NAMALWA (cell line): ENCODE measurements around the gene ITGBL1.

Source experiments
- DNase-seq: peaks from one replicate; pipeline ENCODE4 v3.0.0-alpha.2; 2015; ENCODE audit warnings: low spot score

The ITGBL1 gene

DNA sequence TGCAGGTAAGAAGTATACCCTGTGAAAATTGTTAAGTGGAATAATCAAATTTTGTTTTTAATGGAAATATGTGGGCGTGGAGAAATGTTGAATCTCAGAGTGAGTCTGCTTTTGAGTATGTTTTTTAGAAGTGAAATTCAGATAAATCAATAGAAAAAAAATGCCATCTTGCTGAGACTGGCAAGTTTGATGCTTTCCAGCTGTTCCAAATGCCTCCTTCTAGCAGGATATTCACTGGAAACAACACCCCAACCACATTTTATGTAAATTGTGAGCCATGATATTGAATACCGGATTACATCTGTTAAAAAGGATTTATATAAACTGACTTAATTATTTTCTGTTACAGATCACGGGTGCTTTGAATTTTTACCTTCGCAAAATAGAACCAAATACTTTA is 115.4 kb downstream of the ITGBL1 start:
- no peak for DNase-seq

DNA sequence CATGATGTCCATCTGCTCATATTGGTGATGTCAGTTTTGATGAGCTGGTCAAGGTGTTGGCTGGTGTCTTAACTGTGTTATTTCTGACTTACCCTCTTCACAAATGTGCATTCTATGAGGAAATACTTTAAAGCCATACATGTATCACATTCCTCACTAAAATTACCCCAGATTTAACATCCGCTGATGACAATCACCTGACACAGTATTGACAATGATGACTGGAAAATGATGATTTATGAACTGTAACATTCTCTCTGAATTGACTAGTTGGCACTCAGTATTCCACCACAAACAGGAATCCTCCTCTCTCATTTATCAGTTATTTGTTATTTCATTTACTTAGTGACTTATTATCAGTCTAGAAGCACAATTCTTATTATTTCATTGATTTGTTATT is 117.3 kb downstream of the ITGBL1 start:
- no peak for DNase-seq

DNA sequence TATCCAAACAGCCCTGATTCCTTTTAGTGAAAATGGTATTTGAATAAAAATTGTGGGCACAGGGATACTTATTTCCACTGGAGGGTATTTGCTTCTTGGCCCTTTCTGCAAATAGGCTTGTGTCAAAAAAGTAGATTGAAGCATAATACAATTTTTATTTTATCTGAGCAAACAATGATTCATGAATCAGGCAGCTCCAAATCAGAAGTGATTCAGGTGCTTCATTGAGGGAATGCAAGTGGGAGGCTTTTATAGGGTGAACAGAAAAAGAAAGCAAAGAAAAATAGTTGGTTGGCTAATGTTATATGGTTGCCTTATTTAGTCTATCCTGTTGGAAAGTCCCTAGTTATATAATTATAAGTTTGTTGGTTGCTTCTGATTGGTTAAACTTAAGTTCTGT is 117.9 kb downstream of the ITGBL1 start:
- no peak for DNase-seq

DNA sequence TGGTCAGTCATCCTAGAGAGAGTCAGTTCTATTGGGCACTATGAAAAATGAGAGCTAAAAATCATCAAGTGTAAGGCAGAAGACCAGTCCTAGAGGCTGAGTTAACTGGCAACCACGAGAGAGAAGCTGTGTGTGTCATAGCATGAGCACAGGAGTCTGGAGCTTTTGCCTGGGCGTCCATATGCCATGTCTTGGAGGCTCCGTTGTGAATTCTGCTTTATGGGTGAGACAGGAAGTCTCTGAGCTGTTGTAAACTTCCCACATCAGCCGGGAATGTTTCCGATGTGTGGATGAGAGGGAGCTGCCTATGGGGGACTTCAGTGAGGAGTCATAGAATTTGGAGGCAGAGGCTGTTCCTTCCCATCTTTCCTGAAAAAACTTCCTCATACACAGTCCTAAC is 120.0 kb downstream of the ITGBL1 start:
- no peak for DNase-seq

DNA sequence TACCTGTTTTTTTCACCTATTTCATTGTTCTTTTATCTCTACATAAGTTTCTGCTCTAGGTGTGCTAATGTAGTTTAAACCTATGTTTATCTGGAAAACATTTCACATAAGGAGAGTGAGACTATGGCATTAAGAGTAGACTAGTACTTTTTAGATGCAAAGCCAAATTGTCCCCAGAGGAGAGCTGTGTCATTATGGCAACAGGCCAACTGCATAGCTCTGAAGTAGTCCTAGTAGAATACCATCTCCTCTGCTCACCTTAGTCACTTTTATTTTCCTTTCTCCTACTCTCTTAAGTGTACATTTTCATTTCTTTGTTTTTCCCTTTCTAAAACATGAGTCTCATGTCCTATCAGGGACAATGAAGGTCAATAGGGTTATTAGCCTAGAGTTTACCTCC is 123.1 kb downstream of the ITGBL1 start:
- DNase-seq, result no peak

DNA sequence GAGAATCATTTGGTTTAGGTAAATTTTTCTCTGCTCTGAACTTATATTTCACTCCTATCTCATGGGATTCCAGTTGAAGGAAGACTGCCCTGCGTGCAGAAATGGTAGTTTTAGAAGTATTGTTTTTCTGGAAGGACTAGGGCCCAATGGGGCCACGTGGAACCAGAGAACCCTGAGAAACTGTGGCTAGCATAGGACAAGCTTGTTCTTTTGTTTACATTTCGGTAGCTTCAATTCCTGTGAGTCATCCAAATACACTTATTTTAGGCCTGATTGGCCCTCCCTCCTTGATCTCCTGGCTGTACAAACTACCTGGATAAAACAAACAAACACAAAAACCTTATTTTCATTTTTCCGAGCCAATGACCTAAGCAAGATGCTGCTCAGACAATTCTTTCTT is 124.0 kb downstream of the ITGBL1 start:
- no peak for DNase-seq

DNA sequence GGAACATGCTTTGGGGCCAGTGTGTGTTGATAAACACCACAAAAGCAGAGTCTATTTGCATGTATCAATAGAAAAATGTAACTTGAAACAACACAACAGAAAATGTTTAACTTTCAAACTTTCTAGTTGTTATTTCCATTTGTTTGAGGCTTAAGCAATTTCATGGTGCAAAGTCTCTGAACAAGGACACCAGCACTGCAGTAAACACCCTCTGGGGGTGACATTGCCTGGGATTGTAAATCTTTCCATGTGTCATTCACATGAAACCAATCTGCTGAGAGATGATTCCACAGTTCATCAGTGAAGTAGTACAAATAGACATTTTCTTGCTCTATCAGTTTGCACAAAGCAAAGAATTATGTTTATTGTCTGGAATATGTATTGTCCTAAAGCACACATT is 124.5 kb downstream of the ITGBL1 start:
- no peak for DNase-seq

DNA sequence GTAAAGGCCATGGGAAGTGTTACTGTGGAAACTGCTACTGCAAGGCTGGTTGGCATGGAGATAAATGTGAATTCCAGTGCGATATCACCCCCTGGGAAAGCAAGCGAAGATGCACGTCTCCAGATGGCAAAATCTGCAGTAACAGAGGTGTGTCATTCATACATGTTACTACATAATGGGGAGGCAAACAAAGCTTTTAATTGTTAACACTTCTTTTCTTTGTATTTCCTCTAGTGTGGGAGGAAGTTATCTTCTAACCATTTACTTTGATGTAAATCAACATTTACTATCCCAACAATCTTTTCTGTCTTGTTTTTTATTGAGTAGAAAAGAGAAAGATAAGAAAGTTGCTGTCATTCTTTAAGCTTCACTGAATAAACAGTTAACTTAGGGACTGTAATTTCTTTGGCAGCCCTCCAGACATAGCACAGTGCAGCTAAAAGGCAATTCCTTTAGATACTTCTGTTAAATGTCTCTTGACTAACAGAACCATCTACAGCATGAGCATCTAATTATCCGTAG is 126.9 kb downstream of the ITGBL1 start:
- DNase-seq, result no peak

DNA sequence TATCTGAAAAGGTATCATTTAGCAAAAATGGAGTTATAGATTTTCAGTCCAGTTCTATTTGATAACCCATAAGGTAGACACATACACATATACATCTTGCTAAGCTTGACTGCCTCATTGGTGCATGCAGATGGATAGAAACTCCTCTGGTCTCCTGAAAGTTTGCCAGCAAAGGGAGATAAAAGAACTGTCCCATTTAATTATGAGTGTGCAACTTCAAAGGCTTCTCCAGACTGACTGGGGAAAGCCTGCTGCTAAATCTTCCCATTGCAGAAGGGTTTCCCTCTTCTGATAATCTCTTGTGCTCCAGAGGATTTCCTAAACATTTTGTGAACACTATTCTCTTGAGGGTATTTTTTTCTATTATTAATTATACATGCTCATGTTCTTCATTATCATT is 131.9 kb downstream of the ITGBL1 start:
- no peak for DNase-seq

DNA sequence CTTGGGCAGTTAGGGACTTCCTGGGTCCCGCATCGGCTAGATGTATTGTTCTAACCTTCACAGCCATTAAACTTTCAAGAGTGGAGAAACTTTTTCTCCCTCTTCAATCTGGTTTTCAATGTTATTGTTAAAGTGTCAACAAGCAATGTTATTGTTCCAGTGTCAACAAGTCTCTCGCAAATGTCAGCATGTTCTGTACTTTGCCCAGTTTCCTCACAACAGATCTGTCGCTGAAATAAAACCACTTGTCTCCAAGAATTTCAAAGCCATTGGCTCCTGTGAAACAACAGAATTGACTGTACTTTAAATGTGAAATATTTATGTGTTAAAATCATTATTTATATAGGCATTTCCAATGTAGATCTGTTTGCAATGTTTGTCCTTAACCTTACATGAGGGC is 138.0 kb downstream of the ITGBL1 start:
- no peak for DNase-seq

DNA sequence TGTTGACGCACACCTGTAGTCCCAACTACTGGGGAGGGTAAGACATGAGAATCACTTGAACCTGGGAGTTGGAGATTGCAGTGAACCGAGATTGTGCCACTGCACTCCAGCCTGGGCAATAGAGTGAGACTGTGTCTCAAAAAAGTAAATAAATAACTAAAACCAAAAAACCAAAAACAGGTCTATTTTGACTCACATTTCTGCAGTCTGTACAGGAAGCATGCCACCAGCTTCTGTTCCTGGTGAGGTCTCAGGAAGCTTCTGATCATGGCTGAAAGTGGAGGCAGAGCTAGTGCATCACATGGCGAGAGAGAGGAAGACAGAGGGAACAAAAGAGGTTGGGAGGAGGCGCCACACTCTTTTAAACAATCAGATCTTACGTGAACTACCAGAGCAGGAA is 142.5 kb downstream of the ITGBL1 start:
- no peak for DNase-seq

DNA sequence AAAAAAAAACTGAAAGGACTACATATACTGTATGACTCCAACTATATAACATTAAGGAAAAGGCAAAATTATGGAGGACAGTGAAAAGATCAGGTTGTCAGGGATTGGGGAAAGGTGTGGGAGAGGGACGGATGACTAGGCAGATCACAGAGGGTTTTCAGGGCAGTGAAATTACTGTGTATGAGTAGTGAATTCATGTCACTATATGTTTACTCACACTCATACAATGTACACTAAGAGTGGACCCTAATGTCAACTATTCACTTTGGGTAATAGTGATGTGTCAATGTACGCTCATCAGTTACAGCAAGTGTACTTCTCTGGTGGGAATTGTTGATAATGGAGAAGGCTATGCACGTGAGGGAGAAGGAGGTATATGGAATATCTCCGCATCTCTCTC is 144.3 kb downstream of the ITGBL1 start:
- DNase-seq, result no peak

DNA sequence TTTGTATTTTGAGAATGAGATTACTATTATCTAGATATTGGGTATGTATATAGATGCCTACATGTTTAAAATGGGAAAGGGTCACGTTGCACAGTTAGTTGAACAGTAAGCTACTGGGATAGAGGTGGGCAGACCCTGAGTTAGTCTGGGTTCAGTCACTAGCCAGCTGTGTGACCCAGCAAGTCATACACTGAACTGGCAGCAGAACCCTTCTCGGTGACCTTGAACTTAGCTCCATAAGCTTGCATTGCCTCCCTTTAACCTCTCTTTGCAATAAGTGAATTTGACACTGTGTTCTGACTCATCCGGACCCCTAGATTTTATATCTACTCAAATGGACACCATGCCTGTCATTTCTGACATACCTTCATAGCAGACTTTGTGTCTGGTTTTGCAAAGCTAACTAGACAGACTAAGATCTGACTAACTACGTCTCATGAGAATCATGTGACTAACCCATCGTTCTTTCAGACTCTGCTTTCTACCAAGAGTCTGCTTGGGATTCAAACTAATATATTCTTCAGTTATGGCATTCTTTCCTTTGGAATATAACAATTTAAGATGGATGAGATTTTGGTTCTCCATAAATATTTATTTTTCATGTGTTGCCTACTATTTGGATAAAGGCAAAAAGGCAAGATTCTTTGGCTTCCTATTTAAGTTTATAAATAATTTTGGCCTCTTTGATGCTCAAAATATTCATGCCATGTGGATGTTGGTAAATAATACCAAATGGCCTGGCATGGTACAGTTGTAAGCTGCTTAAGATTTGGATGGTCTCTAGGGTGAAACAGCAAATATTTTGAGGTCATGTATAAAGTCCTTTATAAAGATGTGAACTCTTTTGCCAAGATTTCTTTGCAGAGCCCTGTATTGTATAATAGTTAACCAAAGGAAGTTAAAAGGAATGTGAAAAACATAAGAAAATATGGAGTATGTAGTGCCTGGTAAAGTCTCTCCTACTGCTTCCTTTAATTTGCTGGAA is 159.3 kb downstream of the ITGBL1 start:
- DNase-seq, result no peak

DNA sequence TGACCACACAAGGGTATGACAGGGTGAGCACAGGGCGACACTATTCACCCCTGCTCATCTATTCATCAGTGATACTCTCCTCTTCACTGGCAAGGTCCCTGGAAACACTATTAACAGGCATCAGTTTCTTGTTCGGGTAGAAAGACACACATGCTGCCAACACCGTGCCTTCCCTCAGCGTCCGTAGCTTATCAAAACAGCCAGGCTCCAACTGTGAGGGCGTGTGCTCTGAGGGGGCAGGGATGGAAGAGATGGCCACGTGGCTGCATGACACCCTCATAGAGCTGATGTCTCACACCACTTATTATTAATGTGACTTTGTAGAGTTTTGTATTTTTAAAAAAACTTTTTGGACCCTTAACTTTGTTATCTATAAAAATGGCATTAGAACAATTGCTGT is 160.3 kb downstream of the ITGBL1 start:
- no peak for DNase-seq

DNA sequence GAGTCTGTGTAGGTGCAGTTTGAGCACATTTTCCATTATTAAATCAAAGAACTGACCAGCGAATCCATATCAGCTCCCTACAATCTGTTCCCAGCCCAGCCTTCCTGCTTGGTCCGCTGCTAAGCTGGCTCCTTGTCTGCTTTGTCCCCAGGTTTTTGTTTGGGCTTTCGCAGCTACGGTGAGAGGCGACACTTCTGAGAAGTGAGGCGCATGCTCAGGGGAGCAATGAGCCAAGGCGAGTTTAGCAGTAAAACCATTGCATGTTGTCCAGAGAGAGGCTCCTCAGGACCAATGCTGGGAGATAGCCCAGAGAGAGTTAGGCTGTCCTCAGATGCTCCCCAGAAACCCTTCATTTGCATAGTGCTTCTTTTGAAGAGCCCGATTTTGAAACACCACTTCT is 162.0 kb downstream of the ITGBL1 start:
- no peak for DNase-seq

DNA sequence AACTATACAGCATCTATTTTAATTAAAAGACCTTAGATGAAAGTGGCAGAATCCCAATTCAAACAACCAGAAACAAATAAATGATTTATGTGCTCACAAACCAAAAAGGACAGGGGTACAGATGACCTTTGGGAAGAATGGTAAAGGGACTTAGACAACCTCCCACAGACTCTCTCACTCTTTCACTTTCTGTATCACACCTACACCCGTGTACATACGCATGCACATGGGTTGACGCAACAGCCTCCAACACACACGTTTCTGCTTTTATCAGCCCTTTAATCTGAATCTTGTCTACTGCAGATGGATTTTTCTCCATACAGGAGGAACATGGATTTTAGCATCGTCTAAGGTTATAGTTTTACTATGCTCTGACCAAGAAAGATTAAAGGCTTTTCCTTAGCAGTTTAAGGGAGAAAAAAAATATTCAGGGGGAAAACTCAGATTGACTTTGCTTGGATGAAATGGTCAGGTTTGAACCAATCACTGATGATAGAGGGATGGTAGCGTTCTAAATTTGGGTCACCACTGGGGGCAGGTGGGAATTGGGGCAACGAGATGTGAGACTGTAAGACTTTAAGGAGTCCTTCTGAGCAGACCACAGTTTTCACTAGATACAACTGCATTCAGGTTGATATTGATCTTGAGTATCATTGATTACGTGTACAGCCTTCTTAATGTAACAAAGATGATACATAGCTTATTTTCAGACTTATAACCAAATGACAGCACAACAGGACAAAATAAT is 166.1 kb downstream of the ITGBL1 start:
- no peak for DNase-seq

DNA sequence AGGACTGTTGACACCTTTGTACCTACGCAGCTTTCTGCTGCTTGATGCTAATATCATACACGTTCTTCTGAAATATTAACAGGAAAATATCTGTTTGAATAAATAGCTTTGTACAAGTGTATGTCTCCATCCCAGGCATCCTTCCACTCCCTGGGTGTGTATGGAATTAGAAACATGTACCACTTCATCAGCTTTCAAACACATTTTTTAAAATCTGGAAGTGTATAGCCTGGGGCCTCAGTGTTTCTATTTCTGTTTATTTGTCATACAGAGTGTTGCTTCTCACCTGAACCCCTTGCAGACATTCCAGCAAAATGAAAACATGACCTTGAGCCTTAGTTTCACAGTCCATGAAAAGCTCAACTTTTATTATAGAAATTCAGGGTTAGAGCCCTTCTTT is 168.6 kb downstream of the ITGBL1 start:
- no peak for DNase-seq

DNA sequence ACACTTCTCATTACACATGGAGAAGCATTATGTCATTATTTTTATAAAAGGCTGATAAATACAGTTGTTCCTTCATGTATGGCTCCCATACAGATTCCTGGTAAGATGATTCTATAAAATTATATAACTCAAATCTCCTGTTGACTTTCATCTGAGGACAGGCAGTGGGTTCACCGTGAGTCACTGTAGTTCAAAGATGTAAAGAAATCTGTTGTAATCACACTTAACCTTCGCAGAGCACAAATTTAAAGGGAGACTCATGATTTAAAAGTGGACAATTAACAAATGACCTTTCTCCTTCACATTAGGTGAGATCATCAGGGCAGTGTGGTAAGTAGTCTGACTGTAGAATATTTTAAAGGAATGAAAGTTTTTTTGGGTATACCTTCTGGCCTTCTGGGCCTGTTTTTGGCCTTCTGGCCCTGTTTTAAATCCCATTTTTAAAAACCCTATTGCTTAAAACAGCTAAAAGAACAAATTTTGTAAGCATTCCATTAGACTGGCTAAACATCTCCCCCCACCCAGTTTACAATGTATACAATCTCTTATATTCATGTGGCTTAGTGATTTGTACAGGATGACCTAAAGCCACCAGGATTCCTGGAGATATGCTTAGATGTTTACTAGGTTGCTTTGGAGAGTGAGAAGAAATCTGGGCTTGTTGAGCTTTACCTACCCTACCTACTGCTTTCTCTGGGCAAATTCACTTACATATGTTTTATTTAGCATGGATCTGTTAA is 171.2 kb downstream of the ITGBL1 start:
- DNase-seq, result no peak

DNA sequence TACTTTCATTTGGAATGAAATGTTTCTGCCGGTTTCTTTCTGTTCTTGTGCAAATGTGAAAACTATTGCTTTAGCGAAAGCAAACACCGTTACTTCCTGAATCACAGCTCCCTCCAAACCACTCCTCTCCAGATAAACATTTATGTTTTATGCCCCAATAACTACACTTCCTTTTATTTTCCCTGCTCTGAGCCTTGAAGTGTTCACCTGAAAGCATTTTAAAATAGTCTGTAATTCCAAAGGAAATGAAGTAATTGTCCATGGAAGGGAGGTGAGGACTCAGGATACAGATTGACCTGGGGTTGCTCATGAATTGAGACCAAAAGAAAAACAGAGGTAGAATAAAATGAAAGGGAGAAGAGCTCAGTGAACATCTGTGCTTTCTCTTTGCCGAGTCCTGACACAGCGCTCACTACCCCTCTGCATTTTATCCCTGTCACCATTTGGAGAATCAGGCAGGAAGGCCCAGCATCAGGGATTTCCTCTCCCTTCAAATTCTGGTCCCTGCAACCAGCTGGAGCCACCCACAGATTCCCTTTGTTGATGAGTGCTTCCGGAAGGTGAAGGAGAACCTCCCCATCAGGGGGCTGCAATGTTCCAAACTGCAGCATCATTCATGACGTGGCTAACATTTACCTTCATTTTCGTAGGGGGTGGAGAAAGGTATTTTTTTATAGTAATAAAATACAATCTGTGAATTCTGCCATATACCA is 171.9 kb downstream of the ITGBL1 start:
- DNase-seq, result no peak

DNA sequence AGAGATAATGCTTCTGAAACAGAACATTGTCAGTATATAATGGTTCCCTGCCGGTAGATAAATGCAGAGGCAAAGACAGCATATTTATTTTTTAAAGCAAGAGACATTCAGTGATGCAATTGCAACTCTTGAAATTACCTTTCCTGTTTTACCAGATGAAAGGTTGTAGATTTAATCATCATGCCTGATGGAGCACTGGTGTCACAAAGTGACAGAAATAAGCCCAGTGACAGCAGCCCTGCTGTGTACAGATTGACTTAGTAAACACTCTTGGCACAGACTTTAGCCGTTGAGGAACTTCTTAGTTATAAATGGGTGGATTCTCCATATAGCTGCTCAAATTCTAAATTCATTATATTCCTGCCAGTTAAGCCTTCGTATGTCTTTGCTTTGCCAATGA is 172.5 kb downstream of the ITGBL1 start:
- DNase-seq, result no peak

DNA sequence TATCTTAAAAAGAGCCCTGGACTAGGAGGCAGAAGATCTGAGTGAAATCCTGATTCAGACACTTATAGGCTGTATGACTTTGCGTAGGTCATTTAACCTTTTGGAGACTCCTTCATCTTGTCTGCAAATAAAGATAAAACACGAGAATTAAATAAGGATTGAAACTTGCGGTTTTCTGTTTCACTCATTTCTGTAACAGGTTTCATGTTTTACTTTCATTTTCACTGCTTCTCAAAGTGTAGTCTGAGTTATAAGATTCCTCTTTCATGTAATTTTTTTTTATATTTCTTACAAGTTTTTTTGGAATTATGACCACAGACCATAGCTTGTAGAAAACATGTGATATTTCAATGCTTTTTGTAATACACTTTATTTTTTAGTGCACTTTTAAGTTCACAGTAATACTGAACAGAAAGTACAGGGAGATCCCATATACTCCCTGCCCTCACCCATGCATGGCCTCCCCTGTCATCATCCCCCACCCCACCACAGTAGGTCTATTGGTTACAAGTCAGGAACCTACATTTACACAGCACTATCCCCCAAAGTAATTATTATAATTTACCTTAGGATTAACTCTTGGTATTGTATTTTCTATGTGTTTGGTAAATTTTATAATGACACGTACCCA is 174.6 kb downstream of the ITGBL1 start:
- peak; percentile 67 for DNase-seq
